ENCODE results near the gene CLECL1.

DNA sequence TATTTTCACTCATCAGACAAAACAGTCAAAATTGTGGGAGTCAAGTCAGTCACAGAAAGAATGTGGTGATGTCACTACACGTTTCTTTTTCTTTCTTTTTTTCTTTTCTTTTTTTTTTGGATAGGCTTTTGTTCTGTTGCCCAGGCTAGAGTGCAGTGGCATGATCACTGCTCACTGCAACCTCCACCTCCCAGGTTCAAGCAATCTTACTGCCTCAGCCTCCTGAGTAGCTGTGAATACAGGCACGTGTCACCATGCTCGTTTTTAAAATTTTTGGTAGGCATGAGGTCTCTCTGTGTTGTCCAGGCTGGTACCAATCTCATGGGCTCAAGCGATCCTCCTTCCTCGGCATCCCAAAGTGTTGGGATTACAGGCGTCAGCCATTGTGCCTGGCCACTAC lies 2.3 kb downstream of the CLECL1 start:
- no peak for TF ChIP-seq POLR2AphosphoS5 (IDR thresholded peaks at IDR 0.05; ENCODE audit: low read depth, low read length)
- no peak for TF ChIP-seq TAF1 (IDR thresholded peaks at IDR 0.05; ENCODE audit: borderline replicate concordance, insufficient read depth, low read length)
- TF ChIP-seq, protein P1, sequence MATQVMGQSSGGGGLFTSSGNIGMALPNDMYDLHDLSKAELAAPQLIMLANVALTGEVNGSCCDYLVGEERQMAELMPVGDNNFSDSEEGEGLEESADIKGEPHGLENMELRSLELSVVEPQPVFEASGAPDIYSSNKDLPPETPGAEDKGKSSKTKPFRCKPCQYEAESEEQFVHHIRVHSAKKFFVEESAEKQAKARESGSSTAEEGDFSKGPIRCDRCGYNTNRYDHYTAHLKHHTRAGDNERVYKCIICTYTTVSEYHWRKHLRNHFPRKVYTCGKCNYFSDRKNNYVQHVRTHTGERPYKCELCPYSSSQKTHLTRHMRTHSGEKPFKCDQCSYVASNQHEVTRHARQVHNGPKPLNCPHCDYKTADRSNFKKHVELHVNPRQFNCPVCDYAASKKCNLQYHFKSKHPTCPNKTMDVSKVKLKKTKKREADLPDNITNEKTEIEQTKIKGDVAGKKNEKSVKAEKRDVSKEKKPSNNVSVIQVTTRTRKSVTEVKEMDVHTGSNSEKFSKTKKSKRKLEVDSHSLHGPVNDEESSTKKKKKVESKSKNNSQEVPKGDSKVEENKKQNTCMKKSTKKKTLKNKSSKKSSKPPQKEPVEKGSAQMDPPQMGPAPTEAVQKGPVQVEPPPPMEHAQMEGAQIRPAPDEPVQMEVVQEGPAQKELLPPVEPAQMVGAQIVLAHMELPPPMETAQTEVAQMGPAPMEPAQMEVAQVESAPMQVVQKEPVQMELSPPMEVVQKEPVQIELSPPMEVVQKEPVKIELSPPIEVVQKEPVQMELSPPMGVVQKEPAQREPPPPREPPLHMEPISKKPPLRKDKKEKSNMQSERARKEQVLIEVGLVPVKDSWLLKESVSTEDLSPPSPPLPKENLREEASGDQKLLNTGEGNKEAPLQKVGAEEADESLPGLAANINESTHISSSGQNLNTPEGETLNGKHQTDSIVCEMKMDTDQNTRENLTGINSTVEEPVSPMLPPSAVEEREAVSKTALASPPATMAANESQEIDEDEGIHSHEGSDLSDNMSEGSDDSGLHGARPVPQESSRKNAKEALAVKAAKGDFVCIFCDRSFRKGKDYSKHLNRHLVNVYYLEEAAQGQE (IDR thresholded peaks at IDR 0.05; ENCODE audit: insufficient read depth in 1 of 2, low read depth in 2 of 2, low read length in 2 of 2) = no peak
